Trophoblast cell (in vitro differentiated cells and primary cell): ENCODE measurements around the gene STRADA.

ENCODE experiments used
- DNase-seq, 2 donors: peaks; one replicate each; pipeline ENCODE4 v3.0.0-alpha.2; 2016
- H2AFZ ChIP-seq: 2 replicates; pipeline ENCODE4 v1.6.1; 2013; ENCODE audit warnings: low read length, moderate library complexity, mild to moderate bottlenecking; ENCODE audit not compliant: insufficient read depth, poor library complexity
- H2AK5ac ChIP-seq: 2 replicates; pipeline ENCODE4 v1.6.1; 2013; ENCODE audit warnings: mild to moderate bottlenecking, low read length
- H2BK120ac ChIP-seq: 2 replicates; pipeline ENCODE4 v1.6.1; 2013; ENCODE audit warnings: low read length, mild to moderate bottlenecking, moderate library complexity; ENCODE audit not compliant: insufficient read depth, poor library complexity
- H2BK12ac ChIP-seq: 2 replicates; pipeline ENCODE4 v1.6.1; 2013; ENCODE audit warnings: mild to moderate bottlenecking, low read length, moderate library complexity
- H2BK5ac ChIP-seq: 2 replicates; pipeline ENCODE4 v1.6.1; 2013; ENCODE audit warnings: low read length, low read depth, moderate library complexity, mild to moderate bottlenecking; ENCODE audit not compliant: poor library complexity
- H3K14ac ChIP-seq: 2 replicates; pipeline ENCODE4 v1.6.1; 2013; ENCODE audit warnings: mild to moderate bottlenecking, low read length
- H3K18ac ChIP-seq: 2 replicates; pipeline ENCODE4 v1.6.1; 2013; ENCODE audit warnings: mild to moderate bottlenecking, low read length
- H3K23ac ChIP-seq: 2 replicates; pipeline ENCODE4 v1.6.1; 2013; ENCODE audit warnings: low read length
- H3K27ac ChIP-seq: 2 replicates; pipeline ENCODE4 v1.5.1; 2013; ENCODE audit warnings: low read depth, mild to moderate bottlenecking, inconsistent platforms, low read length, moderate library complexity
- H3K27me3 ChIP-seq: 2 replicates; pipeline ENCODE4 v1.6.1; 2013; ENCODE audit warnings: inconsistent platforms, mild to moderate bottlenecking, low read length, moderate library complexity; ENCODE audit not compliant: insufficient read depth
- H3K36me3 ChIP-seq, 2 experiments: 1 replicate in 1 of 2; 2 replicates in 1 of 2; pipeline ENCODE4 v1.6.1; 2013; ENCODE audit warnings: low read length in 2 of 2, mild to moderate bottlenecking in 2 of 2, moderate library complexity in 1 of 2; ENCODE audit not compliant: insufficient read depth in 2 of 2, control insufficient read depth in 1 of 2
- H3K4ac ChIP-seq: 2 replicates; pipeline ENCODE4 v1.6.1; 2013; ENCODE audit warnings: low read depth, mild to moderate bottlenecking, low read length, moderate library complexity
- H3K4me1 ChIP-seq, 2 experiments: 1 replicate in 1 of 2; 2 replicates in 1 of 2; pipeline ENCODE4 v1.6.1; 2013; ENCODE audit warnings: low read length in 2 of 2, mild to moderate bottlenecking in 2 of 2, moderate library complexity in 1 of 2; ENCODE audit not compliant: insufficient read depth in 2 of 2, control insufficient read depth in 1 of 2
- H3K4me2 ChIP-seq: 2 replicates; pipeline ENCODE4 v1.6.1; 2013; ENCODE audit warnings: inconsistent platforms, mild to moderate bottlenecking, low read length, moderate library complexity
- H3K4me3 ChIP-seq: 2 replicates; pipeline ENCODE4 v1.5.1; 2013; ENCODE audit warnings: mild to moderate bottlenecking, low read depth, low read length, inconsistent platforms
- H3K79me1 ChIP-seq: one replicate; pipeline ENCODE4 v1.6.1; 2013; ENCODE audit warnings: low read length
- H3K79me2 ChIP-seq: 2 replicates; pipeline ENCODE4 v1.6.1; 2013; ENCODE audit warnings: low read length, mild to moderate bottlenecking; ENCODE audit not compliant: control insufficient read depth, insufficient read depth, poor library complexity
- H3K9ac ChIP-seq: 2 replicates; pipeline ENCODE4 v1.6.1; 2013; ENCODE audit warnings: mild to moderate bottlenecking, low read length
- H3K9me3 ChIP-seq: 2 replicates; pipeline ENCODE4 v1.6.1; 2013; ENCODE audit warnings: low read depth, mild to moderate bottlenecking, control low read depth, inconsistent platforms, low read length; ENCODE audit not compliant: insufficient read depth
- H4K12ac ChIP-seq: 2 replicates; pipeline ENCODE4 v1.6.1; 2013; ENCODE audit warnings: low read depth, mild to moderate bottlenecking, low read length, moderate library complexity
- H4K8ac ChIP-seq: 2 replicates; pipeline ENCODE4 v1.6.1; 2013; ENCODE audit warnings: low read depth, mild to moderate bottlenecking, low read length, moderate library complexity
- H4K91ac ChIP-seq: one replicate; pipeline ENCODE4 v1.6.1; 2013; ENCODE audit warnings: low read depth, mild to moderate bottlenecking, low read length, moderate library complexity
- WGBS: extraction: QIAGEN DNeasy Blood & Tissue Kit; methylation state at CpG from one replicate; pipeline ENCODE4 v1.1.7; 2013; ENCODE audit warnings: missing lambda C conversion rate; ENCODE audit not compliant: insufficient read length, insufficient coverage; ENCODE audit errors: extremely low coverage; 5-methylcytosine and 5-hydroxymethylcytosine counted together

The STRADA gene

DNA sequence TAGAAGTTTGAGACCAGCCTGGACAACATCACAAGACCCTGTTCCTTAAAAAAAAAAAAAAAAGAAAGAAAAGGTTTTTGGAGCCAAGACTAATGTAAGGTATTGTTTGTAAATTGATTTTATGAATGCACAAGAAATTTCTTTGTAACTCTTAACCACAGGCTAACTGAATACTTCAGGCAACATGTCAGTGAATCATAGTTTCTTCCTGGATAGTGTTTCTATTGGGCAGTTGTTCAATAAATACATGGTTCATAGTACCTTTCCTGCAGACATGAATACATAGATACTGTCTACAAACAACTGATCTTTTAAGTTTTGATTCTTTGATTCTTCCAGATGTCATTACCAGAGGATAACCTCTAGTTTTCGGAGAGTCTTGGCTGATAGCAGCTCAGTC is 44.0 kb upstream of the STRADA start:
- Histone ChIP-seq H3K36me3 (peaks cover 34 to 35% of the 10 kb centered on the region in 2 experiments), H4K91ac (no peak overlapping the region), H3K14ac (no peak overlapping the region), H3K27ac (no peak overlapping the region), H3K4me3 (no peak overlapping the region), H3K4me1 (no peaks in the 10 kb centered on the region), H3K18ac (no peak overlapping the region), H3K79me2 (peaks cover 9% of the 10 kb centered on the region), H2BK12ac (no peak overlapping the region), H3K79me1 (no peaks in the 10 kb centered on the region), H2BK5ac (no peak overlapping the region), H2AK5ac (no peak overlapping the region), H4K8ac (no peak overlapping the region), H2BK120ac (no peak overlapping the region), H3K9me3 (no peaks in the 10 kb centered on the region), H3K27me3 (no peaks in the 10 kb centered on the region), H3K23ac (no peak overlapping the region), H3K4me2 (no peak overlapping the region), H2AFZ (no peak overlapping the region), H4K12ac (no peak overlapping the region), H3K4ac (no peak overlapping the region), H3K9ac (no peak overlapping the region)
- no CpG with 5 or more reads among the region's 1 CpG for WGBS
- no peak for DNase-seq

DNA sequence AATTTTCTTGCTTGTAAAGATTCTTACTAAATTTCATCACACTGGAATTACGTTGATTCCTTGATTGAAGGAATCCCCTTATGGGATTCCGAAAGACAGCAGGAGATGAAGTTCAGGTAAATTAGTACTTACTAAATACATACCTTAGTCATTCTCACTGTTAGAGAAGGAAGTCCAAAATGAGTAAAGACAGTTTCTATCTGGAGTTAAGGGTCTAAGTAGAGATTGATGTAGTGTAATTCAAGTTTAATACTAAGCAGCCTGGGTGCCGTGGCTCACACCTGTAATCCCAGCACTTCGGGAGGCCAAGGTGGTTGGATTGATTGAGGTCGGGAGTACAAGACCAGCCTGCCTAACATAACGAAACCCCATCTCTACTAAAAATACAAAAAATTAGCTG is 41.9 kb upstream of the STRADA start:
- Histone ChIP-seq H3K79me2 (peaks cover 14% of the 10 kb centered on the region), H2BK12ac (no peak overlapping the region), H3K18ac (no peak overlapping the region), H3K36me3 (peaks cover 24 to 26% of the 10 kb centered on the region in 2 experiments), H3K9me3 (no peaks in the 10 kb centered on the region), H3K27me3 (no peaks in the 10 kb centered on the region), H3K79me1 (no peaks in the 10 kb centered on the region), H3K4ac (peak overlapping the region; percentile 69), H4K12ac (no peak overlapping the region), H3K9ac (no peak overlapping the region), H3K27ac (no peak overlapping the region), H2AFZ (no peak overlapping the region), H3K4me2 (no peak overlapping the region), H4K91ac (no peak overlapping the region), H3K23ac (no peak overlapping the region), H2BK5ac (no peak overlapping the region), H2AK5ac (no peak overlapping the region), H2BK120ac (no peak overlapping the region), H3K4me1 (peaks cover 0 to 3% of the 10 kb centered on the region in 2 experiments), H3K4me3 (no peak overlapping the region), H3K14ac (no peak overlapping the region), H4K8ac (no peak overlapping the region)
- DNase-seq = no peak
- WGBS = no CpG with 5 or more reads among the region's 6 CpGs

DNA sequence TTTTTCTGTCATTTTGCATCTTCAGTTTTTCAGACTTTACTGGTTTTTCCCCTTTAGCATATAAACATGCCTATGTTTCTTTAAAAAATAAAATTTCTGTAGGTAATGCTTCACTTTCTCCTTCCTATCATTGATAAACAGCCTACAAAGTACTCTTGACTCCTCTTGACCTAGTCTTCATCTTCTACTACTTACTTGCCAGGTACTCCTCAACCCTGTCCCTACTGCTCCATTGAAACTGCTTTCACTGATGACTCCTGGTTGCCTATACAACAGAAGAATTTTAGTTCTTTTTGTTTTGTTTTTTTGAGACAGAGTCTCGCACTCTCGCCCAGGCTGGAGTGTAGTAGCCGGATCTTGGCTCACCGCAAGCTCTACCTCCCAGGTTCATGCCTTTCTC is 39.3 kb upstream of the STRADA start:
- Histone ChIP-seq H3K4ac (peak overlapping the region; percentile 47), H3K27ac (no peak overlapping the region), H2AFZ (no peak overlapping the region), H3K36me3 (peaks cover 15 to 17% of the 10 kb centered on the region in 2 experiments), H3K4me3 (no peak overlapping the region), H4K8ac (no peak overlapping the region), H2AK5ac (no peak overlapping the region), H2BK12ac (no peak overlapping the region), H2BK5ac (no peak overlapping the region), H4K12ac (no peak overlapping the region), H4K91ac (no peak overlapping the region), H2BK120ac (no peak overlapping the region), H3K18ac (no peak overlapping the region), H3K79me1 (no peaks in the 10 kb centered on the region), H3K4me2 (no peak overlapping the region), H3K79me2 (peaks cover 23% of the 10 kb centered on the region), H3K9ac (no peak overlapping the region), H3K9me3 (no peaks in the 10 kb centered on the region), H3K14ac (no peak overlapping the region), H3K4me1 (peaks cover 0 to 3% of the 10 kb centered on the region in 2 experiments), H3K23ac (no peak overlapping the region), H3K27me3 (no peaks in the 10 kb centered on the region)
- no peak for DNase-seq
- no CpG with 5 or more reads among the region's 4 CpGs for WGBS

DNA sequence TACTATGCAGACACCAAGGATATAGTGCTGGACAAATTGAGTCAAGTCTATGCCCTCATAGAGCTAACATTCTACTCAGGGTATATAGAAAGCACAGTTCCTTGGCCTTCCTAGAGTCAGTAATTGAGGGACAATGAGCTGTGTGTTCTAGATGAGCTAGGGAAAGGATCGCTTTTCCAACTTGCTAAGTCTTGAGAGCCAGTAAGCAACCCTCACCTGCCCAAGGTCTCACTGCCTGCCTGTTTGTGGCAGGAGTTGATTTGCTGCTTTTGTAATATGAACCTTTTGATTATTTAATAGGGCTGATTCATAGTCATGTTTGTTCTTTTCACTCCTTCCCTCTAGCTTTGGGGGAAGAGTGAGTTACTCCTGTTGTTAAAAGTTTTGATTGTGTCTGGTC is 38.9 kb upstream of the STRADA start:
- no peak overlapping the region for H3K4me3 ChIP-seq
- no peak overlapping the region for H3K23ac ChIP-seq
- no peak overlapping the region for H2AFZ ChIP-seq
- no peaks in the 10 kb centered on the region for H3K27me3 ChIP-seq
- no peak overlapping the region for H4K12ac ChIP-seq
- no peak for DNase-seq
- no peaks in the 10 kb centered on the region for H3K79me1 ChIP-seq
- no peak overlapping the region for H2AK5ac ChIP-seq
- no peak overlapping the region for H3K9ac ChIP-seq
- H2BK12ac ChIP-seq = no peak overlapping the region
- H3K4me1 ChIP-seq = peaks cover under 1 to 3% of the 10 kb centered on the region in 2 experiments
- H2BK5ac ChIP-seq = no peak overlapping the region
- H4K91ac ChIP-seq = no peak overlapping the region
- no peak overlapping the region for H3K27ac ChIP-seq
- no peak overlapping the region for H3K4me2 ChIP-seq
- H2BK120ac ChIP-seq = no peak overlapping the region
- no CpG with 5 or more reads among the region's 1 CpG for WGBS
- H3K18ac ChIP-seq = no peak overlapping the region
- no peak overlapping the region for H4K8ac ChIP-seq
- peak overlapping the region; percentile 78 for H3K4ac ChIP-seq
- H3K36me3 ChIP-seq = peaks cover 15 to 17% of the 10 kb centered on the region in 2 experiments
- no peak overlapping the region for H3K14ac ChIP-seq
- peaks cover 24% of the 10 kb centered on the region for H3K79me2 ChIP-seq
- no peaks in the 10 kb centered on the region for H3K9me3 ChIP-seq
